ENCODE results near the gene BRD4.

BRD4 gene

GRCh38 chr19:15265214-15265849, 67.0 kb downstream of the BRD4 start:
- DNase-seq (ENCODE audit: low spot score) = no peak
- no peak for TF ChIP-seq CTCF (IDR thresholded peaks at IDR 0.05; ENCODE audit: extremely low read depth, missing control alignments)

DNA sequence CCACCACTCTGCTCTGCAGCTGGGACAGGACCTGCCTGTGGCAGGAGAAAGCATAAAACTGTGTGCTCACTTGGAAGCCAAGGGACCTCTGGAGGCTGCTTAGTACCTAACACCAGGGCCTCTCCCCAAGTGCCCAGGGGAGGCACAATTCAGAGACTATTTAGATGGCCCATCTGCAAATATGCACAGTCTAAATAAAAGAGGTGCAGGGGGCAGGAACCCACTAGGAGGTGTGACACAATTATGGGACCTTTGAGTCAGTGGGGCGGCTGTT, 67.5 kb downstream of the BRD4 start:
- no peak for TF ChIP-seq CTCF (IDR thresholded peaks at IDR 0.05; ENCODE audit: extremely low read depth, missing control alignments)
- DNase-seq (ENCODE audit: low spot score) = no peak

GRCh38 chr19:15264061-15264932, 68.0 kb downstream of the BRD4 start:
- peak; percentile 47 for TF ChIP-seq CTCF (IDR thresholded peaks at IDR 0.05; ENCODE audit: extremely low read depth, missing control alignments)
- peak; percentile 77 for DNase-seq (ENCODE audit: low spot score)

DNA sequence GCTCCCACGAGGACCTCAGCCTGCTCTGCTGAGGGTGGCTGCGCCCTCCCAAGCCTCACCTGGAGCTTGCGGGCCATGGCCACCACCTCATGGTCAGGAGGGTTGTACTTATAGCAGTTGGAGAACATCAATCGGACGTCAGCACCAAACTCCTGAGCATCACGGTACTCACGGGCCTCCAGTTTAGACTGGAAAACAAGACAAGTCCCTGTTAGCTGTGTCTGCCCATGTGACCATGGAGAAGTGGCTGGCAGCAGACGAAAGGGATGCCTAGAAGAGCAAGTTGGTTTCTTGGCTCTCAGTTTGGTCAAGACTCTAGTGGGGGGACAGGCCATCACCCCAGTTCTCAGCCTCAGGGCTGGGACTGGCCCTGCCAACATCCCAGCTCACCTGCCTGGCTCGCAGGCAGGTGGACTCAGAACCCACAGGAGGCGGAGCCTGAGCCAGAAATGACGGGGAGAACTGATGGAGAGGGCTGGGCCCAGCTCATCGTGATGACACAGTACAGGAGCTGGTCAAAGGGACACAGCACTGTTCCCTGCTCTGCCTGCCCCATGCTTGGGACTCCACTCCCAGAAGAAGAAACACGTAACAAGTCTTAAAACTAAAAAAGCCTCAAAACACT, 68.9 kb downstream of the BRD4 start:
- DNase-seq (ENCODE audit: low spot score) = no peak

DNA sequence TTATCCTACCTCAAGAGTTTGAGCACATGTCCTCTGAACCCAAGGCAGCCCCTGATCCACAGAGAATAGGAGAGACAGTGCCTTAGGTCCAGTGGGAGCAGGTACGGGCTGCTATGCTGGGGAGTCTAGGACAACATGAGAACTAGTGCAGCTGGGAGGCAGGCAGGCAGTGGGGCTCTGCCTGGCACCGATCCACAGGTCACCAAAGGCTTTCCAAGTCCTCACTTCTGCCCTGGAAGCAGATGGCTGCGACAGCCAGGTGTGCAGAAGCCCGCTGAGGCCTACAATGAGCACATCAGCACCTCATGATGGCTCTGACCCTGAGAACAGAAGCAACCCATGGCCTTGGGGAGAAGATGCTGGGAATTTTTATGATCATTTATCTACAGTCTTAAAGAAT, 70.3 kb downstream of the BRD4 start:
- DNase-seq (ENCODE audit: low spot score) = no peak
- no peak for TF ChIP-seq CTCF (IDR thresholded peaks at IDR 0.05; ENCODE audit: extremely low read depth, missing control alignments)

More for the DNA sequence above, 68.9 kb downstream of the BRD4 start:
- TF ChIP-seq CTCF (IDR thresholded peaks at IDR 0.05; ENCODE audit: extremely low read depth, missing control alignments) = no peak

GRCh38 chr19:15260939-15261338, 71.4 kb downstream of the BRD4 start:
- DNase-seq (ENCODE audit: low spot score) = no peak

More at GRCh38 chr19:15260939-15261338, 71.4 kb downstream of the BRD4 start:
- no peak for TF ChIP-seq CTCF (IDR thresholded peaks at IDR 0.05; ENCODE audit: extremely low read depth, missing control alignments)

Measured in GM20000 (cell line).